ENCODE measurements around the gene PAK6.

- TF ChIP-seq POLR2A (IDR thresholded peaks at IDR 0.05; ENCODE audit: low read length), result no peak
- no peak for TF ChIP-seq GATA1 (IDR thresholded peaks at IDR 0.05; ENCODE audit: low read depth, low read length)
Measured at GRCh38 chr15:40295877-40296560, 57.2 kb downstream of the PAK6 start.

Data from erythroblast (primary cell).